GM21367 (cell line): ENCODE results near the gene DGKG.

Experiments
- ATAC-seq: cut with Tn5 transposase; IDR thresholded peaks from one replicate; pipeline ENCODE4 v1.9.1; 2021; ENCODE audit not compliant: unreplicated experiment

The DGKG gene

GRCh38 chr3:186117521-186118134 is 244.4 kb downstream of the DGKG start:
- no peak for ATAC-seq

GRCh38 chr3:186115239-186115996 is 246.6 kb downstream of the DGKG start:
- ATAC-seq: no peak

- ATAC-seq: no peak
Observed at GRCh38 chr3:186110975-186111974, 250.8 kb downstream of the DGKG start.

GRCh38 chr3:186109897-186110803 is 251.9 kb downstream of the DGKG start:
- ATAC-seq: no peak

GRCh38 chr3:186108941-186109865 is 252.8 kb downstream of the DGKG start, which contains the start of gene ETV5:
ETV5 (minus strand) TSS chr3:186109089; CDS start chr3:186105868, 3,221 bp downstream.
- ATAC-seq: peak; percentile 95

GRCh38 chr3:186108106-186108940 is 253.7 kb downstream of the DGKG start:
- no peak for ATAC-seq

GRCh38 chr3:186107215-186108105 is 254.6 kb downstream of the DGKG start:
- ATAC-seq: no peak

GRCh38 chr3:186105543-186105942 is 256.5 kb downstream of the DGKG start:
- no peak for ATAC-seq

GRCh38 chr3:186102687-186103086 is 259.3 kb downstream of the DGKG start:
- no peak for ATAC-seq

- ATAC-seq: no peak
Observed at GRCh38 chr3:186100398-186100797, 261.6 kb downstream of the DGKG start.

GRCh38 chr3:186099178-186099577 is 262.9 kb downstream of the DGKG start:
- no peak for ATAC-seq

GRCh38 chr3:186098740-186099139 is 263.3 kb downstream of the DGKG start:
- ATAC-seq: no peak

- no peak for ATAC-seq
Observed at GRCh38 chr3:186097663-186098451, 264.2 kb downstream of the DGKG start.

- ATAC-seq: no peak
Observed at GRCh38 chr3:186097317-186097662, 264.7 kb downstream of the DGKG start.
